Type B pancreatic cell (in vitro differentiated cells): ENCODE data around the gene PIK3C3. TPM values are rescaled to one million over a fixed set of nuclear protein-coding genes. Genes with fewer than 3 reads are reported as not detected.
"Not testable (repeated sequence)": the region's sequence is repeated elsewhere in the genome, so short reads cannot be mapped to it uniquely, and the experiment has no call there.

ENCODE experiments used
- DNase-seq: peaks from one replicate; pipeline ENCODE4 v3.0.0; 2021; ENCODE audit warnings: mixed read lengths; ENCODE audit not compliant: unreplicated experiment; ENCODE audit errors: extremely low spot score
- H3K27ac Mint-ChIP-seq: 2 replicates; pipeline ENCODE4 v1.8.0; 2021; ENCODE audit warnings: mild to moderate bottlenecking, mixed read lengths
- H3K27me3 Mint-ChIP-seq: 2 replicates; pipeline ENCODE4 v1.8.0; 2021; ENCODE audit warnings: mixed read lengths
- H3K36me3 Mint-ChIP-seq: 2 replicates; pipeline ENCODE4 v1.8.0; 2021; ENCODE audit warnings: mixed read lengths
- H3K4me1 Mint-ChIP-seq: one replicate; pipeline ENCODE4 v1.8.0; 2021; ENCODE audit warnings: mixed read lengths; ENCODE audit not compliant: unreplicated experiment
- H3K4me3 Mint-ChIP-seq: 2 replicates; pipeline ENCODE4 v1.8.0; 2021; ENCODE audit warnings: mild to moderate bottlenecking, mixed read lengths
- H3K9me3 Mint-ChIP-seq: 2 replicates; pipeline ENCODE4 v1.8.0; 2021; ENCODE audit warnings: mixed read lengths
- total RNA-seq: library from RNA; stranded (reverse); gene quantifications from 2 replicates; pipeline ENCODE4 v1.2.1, GENCODE V29; 2021; ENCODE audit warnings: low replicate concordance
- TF ChIP-seq, protein P1 (sequence below): fragments of 200-600 bp; sonication (generic); conservative IDR thresholded peaks from 2 replicates; pipeline ENCODE4 v1.5.0; 2021; ENCODE audit warnings: antibody characterized with exemption, mild to moderate bottlenecking

Gene PIK3C3
- total RNA-seq, 1 donor from 2014 or later = 58.6 TPM

DNA sequence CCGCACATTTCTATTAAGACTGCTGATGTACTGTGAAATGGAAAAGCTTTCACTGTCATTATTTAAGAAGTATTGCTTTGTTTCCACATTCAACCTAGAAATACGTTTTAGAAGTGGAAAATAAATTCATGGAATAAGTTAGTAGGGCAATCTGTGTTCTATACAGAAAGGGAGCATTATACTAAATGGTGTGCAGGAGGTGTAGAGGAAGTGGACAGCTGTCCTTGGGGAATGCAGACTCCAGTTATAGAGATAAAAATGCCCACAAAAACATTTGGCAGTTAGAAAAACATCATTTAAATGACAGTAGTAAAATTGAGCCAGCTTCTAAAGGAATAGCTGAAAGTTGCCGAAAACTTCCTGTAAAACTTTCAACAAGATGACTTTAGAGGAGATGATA lies 46.8 kb downstream of the PIK3C3 start:
- peaks cover 54% of the 10 kb centered on the region for H3K36me3 Mint-ChIP-seq
- no peaks in the 10 kb centered on the region for H3K9me3 Mint-ChIP-seq
- TF ChIP-seq, protein P1, sequence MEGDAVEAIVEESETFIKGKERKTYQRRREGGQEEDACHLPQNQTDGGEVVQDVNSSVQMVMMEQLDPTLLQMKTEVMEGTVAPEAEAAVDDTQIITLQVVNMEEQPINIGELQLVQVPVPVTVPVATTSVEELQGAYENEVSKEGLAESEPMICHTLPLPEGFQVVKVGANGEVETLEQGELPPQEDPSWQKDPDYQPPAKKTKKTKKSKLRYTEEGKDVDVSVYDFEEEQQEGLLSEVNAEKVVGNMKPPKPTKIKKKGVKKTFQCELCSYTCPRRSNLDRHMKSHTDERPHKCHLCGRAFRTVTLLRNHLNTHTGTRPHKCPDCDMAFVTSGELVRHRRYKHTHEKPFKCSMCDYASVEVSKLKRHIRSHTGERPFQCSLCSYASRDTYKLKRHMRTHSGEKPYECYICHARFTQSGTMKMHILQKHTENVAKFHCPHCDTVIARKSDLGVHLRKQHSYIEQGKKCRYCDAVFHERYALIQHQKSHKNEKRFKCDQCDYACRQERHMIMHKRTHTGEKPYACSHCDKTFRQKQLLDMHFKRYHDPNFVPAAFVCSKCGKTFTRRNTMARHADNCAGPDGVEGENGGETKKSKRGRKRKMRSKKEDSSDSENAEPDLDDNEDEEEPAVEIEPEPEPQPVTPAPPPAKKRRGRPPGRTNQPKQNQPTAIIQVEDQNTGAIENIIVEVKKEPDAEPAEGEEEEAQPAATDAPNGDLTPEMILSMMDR = no peak
- H3K4me1 Mint-ChIP-seq = no peaks in the 10 kb centered on the region
- no peak overlapping the region for H3K4me3 Mint-ChIP-seq
- H3K27ac Mint-ChIP-seq = no peak overlapping the region
- DNase-seq = no peak
- H3K27me3 Mint-ChIP-seq = no peaks in the 10 kb centered on the region

- TF ChIP-seq, protein P1 = no peak
- Mint-ChIP-seq H3K4me1 (no peaks in the 10 kb centered on the region), H3K27ac (no peak overlapping the region), H3K4me3 (no peak overlapping the region), H3K36me3 (peaks cover 49% of the 10 kb centered on the region), H3K9me3 (no peaks in the 10 kb centered on the region), H3K27me3 (no peaks in the 10 kb centered on the region)
- DNase-seq = no peak
Measured at GRCh38 chr18:42004653-42005052, 49.6 kb downstream of the PIK3C3 start.

GRCh38 chr18:42005782-42006181 lies 50.7 kb downstream of the PIK3C3 start:
- H3K27ac Mint-ChIP-seq = no peak overlapping the region
- no peaks in the 10 kb centered on the region for H3K4me1 Mint-ChIP-seq
- H3K27me3 Mint-ChIP-seq = no peaks in the 10 kb centered on the region
- H3K36me3 Mint-ChIP-seq = peaks cover 42% of the 10 kb centered on the region
- DNase-seq = no peak
- H3K9me3 Mint-ChIP-seq = no peaks in the 10 kb centered on the region
- TF ChIP-seq, protein P1 = no peak
- no peak overlapping the region for H3K4me3 Mint-ChIP-seq

- H3K36me3 Mint-ChIP-seq = peaks cover 38% of the 10 kb centered on the region
- H3K27ac Mint-ChIP-seq, H3K4me3 Mint-ChIP-seq, H3K27me3 Mint-ChIP-seq, H3K4me1 Mint-ChIP-seq, DNase-seq, H3K9me3 Mint-ChIP-seq: not testable (repeated sequence)
Measured at GRCh38 chr18:42009457-42009856, 54.4 kb downstream of the PIK3C3 start.

DNA sequence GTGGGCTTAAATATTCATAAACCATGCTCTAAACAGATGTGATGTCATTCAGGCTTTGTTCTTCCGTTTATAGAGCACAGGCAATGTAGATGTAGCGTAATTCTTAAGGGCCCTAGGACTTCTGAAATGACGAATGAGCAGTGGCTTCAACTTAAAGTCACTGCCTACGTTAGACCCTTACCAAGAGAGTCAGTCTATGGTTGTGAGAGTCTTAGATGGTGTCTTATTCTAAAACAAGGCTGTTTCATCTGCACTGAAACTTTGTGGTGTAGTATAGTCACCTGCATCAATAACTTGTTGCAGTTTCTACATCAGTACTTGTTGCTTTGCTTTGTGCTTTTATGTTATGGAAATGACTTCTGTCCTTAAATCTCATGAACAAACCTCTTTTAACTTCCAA lies 56.0 kb downstream of the PIK3C3 start:
- Mint-ChIP-seq H3K27me3 (no peaks in the 10 kb centered on the region), H3K4me3 (no peak overlapping the region), H3K4me1 (no peaks in the 10 kb centered on the region), H3K27ac (no peak overlapping the region), H3K9me3 (no peaks in the 10 kb centered on the region), H3K36me3 (peaks cover 37% of the 10 kb centered on the region)
- TF ChIP-seq, protein P1 = no peak
- no peak for DNase-seq

- DNase-seq = no peak
- Mint-ChIP-seq H3K4me3 (no peak overlapping the region), H3K27ac (no peak overlapping the region), H3K36me3 (peaks cover 21% of the 10 kb centered on the region), H3K4me1 (no peaks in the 10 kb centered on the region), H3K27me3 (no peaks in the 10 kb centered on the region), H3K9me3 (no peaks in the 10 kb centered on the region)
- TF ChIP-seq, protein P1 = no peak
Measured at GRCh38 chr18:42018831-42019230, 63.8 kb downstream of the PIK3C3 start.
